ENCODE results near the gene SIPA1.

SIPA1 gene

DNA sequence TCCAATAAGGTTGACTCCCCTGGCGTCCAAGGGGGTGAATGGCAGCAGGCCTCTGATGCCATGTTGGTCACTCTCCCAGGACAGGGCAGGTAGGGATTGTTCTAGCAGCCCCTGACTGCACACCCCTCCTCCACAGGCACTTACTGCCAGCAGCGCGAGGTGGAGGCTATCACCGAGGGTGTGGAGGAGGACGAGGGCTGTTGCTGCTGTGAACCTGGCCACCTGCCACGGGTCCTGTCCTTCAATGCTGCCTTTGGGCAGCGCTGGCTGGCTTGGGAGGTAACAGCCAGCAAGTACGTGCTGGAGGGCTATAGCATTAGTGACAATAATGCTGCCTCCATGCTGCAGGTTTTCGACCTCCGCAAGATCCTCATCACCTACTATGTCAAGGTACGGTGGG, 7.7 kb upstream of the SIPA1 start:
- Histone ChIP-seq H3K79me1 (ENCODE audit: low read length) (no peaks in the 10 kb centered on the region), H3K4me3 (ENCODE audit: low read depth, low read length) (no peak overlapping the region), H3K14ac (ENCODE audit: low read length) (no peak overlapping the region), H2BK5ac (ENCODE audit: low read depth, low read length, poor library complexity) (no peak overlapping the region), H3K23ac (ENCODE audit: low read length) (no peak overlapping the region), H3K18ac (ENCODE audit: low read length) (no peak overlapping the region), H4K91ac (ENCODE audit: low read depth, low read length) (no peak overlapping the region), H3K4me2 (ENCODE audit: low read length) (no peak overlapping the region), H2BK12ac (ENCODE audit: low read length) (no peak overlapping the region), H3K27ac (ENCODE audit: low read depth, low read length) (no peak overlapping the region), H4K8ac (ENCODE audit: low read depth, low read length) (no peak overlapping the region), H2AK5ac (ENCODE audit: low read length) (no peak overlapping the region), H3K9me3 (ENCODE audit: insufficient read depth, low read depth, low read length) (peaks cover 3% of the 10 kb centered on the region), H3K27me3 (ENCODE audit: insufficient read depth, low read length) (no peaks in the 10 kb centered on the region), H2AFZ (ENCODE audit: insufficient read depth, low read length, poor library complexity) (no peak overlapping the region), H3K9ac (ENCODE audit: low read length) (no peak overlapping the region), H4K12ac (ENCODE audit: low read depth, low read length) (no peak overlapping the region), H2BK120ac (ENCODE audit: insufficient read depth, low read length, poor library complexity) (no peak overlapping the region), H3K4ac (ENCODE audit: low read depth, low read length) (no peak overlapping the region), H3K79me2 (ENCODE audit: control insufficient read depth, insufficient read depth, low read length, poor library complexity) (no peaks in the 10 kb centered on the region), H3K36me3 (ENCODE audit: control insufficient read depth in 1 of 2, insufficient read depth in 2 of 2, low read length in 2 of 2) (peaks cover 85 to 90% of the 10 kb centered on the region in 2 experiments), H3K4me1 (ENCODE audit: control insufficient read depth in 1 of 2, insufficient read depth in 2 of 2, low read length in 2 of 2) (no peaks in the 10 kb centered on the region)
- no peak for DNase-seq
- no CpG with 5 or more reads among the region's 11 CpGs for WGBS (ENCODE audit: extremely low coverage, insufficient coverage, insufficient read length)

GRCh38 chr11:65633390-65634108, 4.4 kb upstream of the SIPA1 start:
- Histone ChIP-seq H4K12ac (ENCODE audit: low read depth, low read length) (no peak overlapping the region), H3K4me1 (ENCODE audit: control insufficient read depth in 1 of 2, insufficient read depth in 2 of 2, low read length in 2 of 2) (peaks cover 6 to 11% of the 10 kb centered on the region in 2 experiments), H2BK5ac (ENCODE audit: low read depth, low read length, poor library complexity) (no peak overlapping the region), H3K36me3 (ENCODE audit: control insufficient read depth in 1 of 2, insufficient read depth in 2 of 2, low read length in 2 of 2) (peaks cover 74 to 79% of the 10 kb centered on the region in 2 experiments), H2BK120ac (ENCODE audit: insufficient read depth, low read length, poor library complexity) (no peak overlapping the region), H3K4ac (ENCODE audit: low read depth, low read length) (no peak overlapping the region), H3K4me2 (ENCODE audit: low read length) (no peak overlapping the region), H3K23ac (ENCODE audit: low read length) (no peak overlapping the region), H3K9ac (ENCODE audit: low read length) (no peak overlapping the region), H4K8ac (ENCODE audit: low read depth, low read length) (no peak overlapping the region), H3K14ac (ENCODE audit: low read length) (no peak overlapping the region), H4K91ac (ENCODE audit: low read depth, low read length) (no peak overlapping the region), H3K9me3 (ENCODE audit: insufficient read depth, low read depth, low read length) (peaks cover 3% of the 10 kb centered on the region), H2AK5ac (ENCODE audit: low read length) (no peak overlapping the region), H3K4me3 (ENCODE audit: low read depth, low read length) (peak overlapping the region; percentile 35), H2AFZ (ENCODE audit: insufficient read depth, low read length, poor library complexity) (no peak overlapping the region), H3K79me2 (ENCODE audit: control insufficient read depth, insufficient read depth, low read length, poor library complexity) (peaks cover 5% of the 10 kb centered on the region), H3K79me1 (ENCODE audit: low read length) (peaks cover 4% of the 10 kb centered on the region), H2BK12ac (ENCODE audit: low read length) (no peak overlapping the region), H3K18ac (ENCODE audit: low read length) (no peak overlapping the region), H3K27me3 (ENCODE audit: insufficient read depth, low read length) (no peaks in the 10 kb centered on the region), H3K27ac (ENCODE audit: low read depth, low read length) (no peak overlapping the region)
- no CpG with 5 or more reads among the region's 20 CpGs for WGBS (ENCODE audit: extremely low coverage, insufficient coverage, insufficient read length)
- DNase-seq: no peak

DNA sequence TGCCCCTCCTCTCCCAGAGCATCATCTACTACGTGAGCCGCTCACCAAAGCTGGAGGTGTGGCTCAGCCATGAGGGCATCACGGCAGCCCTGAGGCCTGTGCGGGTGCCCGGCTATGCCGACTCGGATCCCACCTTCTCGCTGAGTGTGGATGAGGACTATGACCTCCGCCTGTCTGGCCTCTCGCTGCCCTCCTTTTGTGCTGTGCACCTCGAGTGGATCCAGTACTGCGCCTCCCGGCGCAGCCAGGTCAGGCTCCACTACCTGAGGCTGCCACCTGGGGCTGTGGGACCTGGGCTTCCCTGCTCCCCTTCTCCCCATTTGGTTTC, 3.8 kb upstream of the SIPA1 start:
- no peak overlapping the region for H2BK120ac ChIP-seq (ENCODE audit: insufficient read depth, low read length, poor library complexity)
- peaks cover 9 to 15% of the 10 kb centered on the region in 2 experiments for H3K4me1 ChIP-seq (ENCODE audit: control insufficient read depth in 1 of 2, insufficient read depth in 2 of 2, low read length in 2 of 2)
- peaks cover 5% of the 10 kb centered on the region for H3K79me2 ChIP-seq (ENCODE audit: control insufficient read depth, insufficient read depth, low read length, poor library complexity)
- no peak overlapping the region for H3K4me3 ChIP-seq (ENCODE audit: low read depth, low read length)
- no peak overlapping the region for H2BK5ac ChIP-seq (ENCODE audit: low read depth, low read length, poor library complexity)
- H4K91ac ChIP-seq (ENCODE audit: low read depth, low read length): no peak overlapping the region
- no peak overlapping the region for H3K27ac ChIP-seq (ENCODE audit: low read depth, low read length)
- peaks cover 7% of the 10 kb centered on the region for H3K79me1 ChIP-seq (ENCODE audit: low read length)
- no peak overlapping the region for H2BK12ac ChIP-seq (ENCODE audit: low read length)
- H3K9me3 ChIP-seq (ENCODE audit: insufficient read depth, low read depth, low read length): peaks cover under 1% of the 10 kb centered on the region
- H3K36me3 ChIP-seq (ENCODE audit: control insufficient read depth in 1 of 2, insufficient read depth in 2 of 2, low read length in 2 of 2): peaks cover 69 to 73% of the 10 kb centered on the region in 2 experiments
- no peak overlapping the region for H3K14ac ChIP-seq (ENCODE audit: low read length)
- no peak overlapping the region for H3K23ac ChIP-seq (ENCODE audit: low read length)
- H2AK5ac ChIP-seq (ENCODE audit: low read length): no peak overlapping the region
- H3K4me2 ChIP-seq (ENCODE audit: low read length): no peak overlapping the region
- H4K12ac ChIP-seq (ENCODE audit: low read depth, low read length): no peak overlapping the region
- H3K27me3 ChIP-seq (ENCODE audit: insufficient read depth, low read length): no peaks in the 10 kb centered on the region
- H3K9ac ChIP-seq (ENCODE audit: low read length): no peak overlapping the region
- WGBS (ENCODE audit: extremely low coverage, insufficient coverage, insufficient read length): no CpG with 5 or more reads among the region's 14 CpGs
- H4K8ac ChIP-seq (ENCODE audit: low read depth, low read length): no peak overlapping the region
- no peak for DNase-seq
- H2AFZ ChIP-seq (ENCODE audit: insufficient read depth, low read length, poor library complexity): no peak overlapping the region
- H3K4ac ChIP-seq (ENCODE audit: low read depth, low read length): no peak overlapping the region
- no peak overlapping the region for H3K18ac ChIP-seq (ENCODE audit: low read length)

- peaks cover 5% of the 10 kb centered on the region for H3K79me2 ChIP-seq (ENCODE audit: control insufficient read depth, insufficient read depth, low read length, poor library complexity)
- H3K4me2 ChIP-seq (ENCODE audit: low read length): no peak overlapping the region
- no peak overlapping the region for H2BK5ac ChIP-seq (ENCODE audit: low read depth, low read length, poor library complexity)
- no peaks in the 10 kb centered on the region for H3K9me3 ChIP-seq (ENCODE audit: insufficient read depth, low read depth, low read length)
- no peak overlapping the region for H3K4ac ChIP-seq (ENCODE audit: low read depth, low read length)
- peaks cover 9 to 15% of the 10 kb centered on the region in 2 experiments for H3K4me1 ChIP-seq (ENCODE audit: control insufficient read depth in 1 of 2, insufficient read depth in 2 of 2, low read length in 2 of 2)
- no peak overlapping the region for H3K4me3 ChIP-seq (ENCODE audit: low read depth, low read length)
- WGBS (ENCODE audit: extremely low coverage, insufficient coverage, insufficient read length): no CpG with 5 or more reads among the region's 11 CpGs
- no peak for DNase-seq
- no peak overlapping the region for H3K14ac ChIP-seq (ENCODE audit: low read length)
- no peak overlapping the region for H4K8ac ChIP-seq (ENCODE audit: low read depth, low read length)
- H3K79me1 ChIP-seq (ENCODE audit: low read length): peaks cover 7% of the 10 kb centered on the region
- H3K9ac ChIP-seq (ENCODE audit: low read length): no peak overlapping the region
- H3K27ac ChIP-seq (ENCODE audit: low read depth, low read length): no peak overlapping the region
- peaks cover 65 to 70% of the 10 kb centered on the region in 2 experiments for H3K36me3 ChIP-seq (ENCODE audit: control insufficient read depth in 1 of 2, insufficient read depth in 2 of 2, low read length in 2 of 2)
- H2AFZ ChIP-seq (ENCODE audit: insufficient read depth, low read length, poor library complexity): no peak overlapping the region
- no peak overlapping the region for H3K23ac ChIP-seq (ENCODE audit: low read length)
- no peak overlapping the region for H3K18ac ChIP-seq (ENCODE audit: low read length)
- no peaks in the 10 kb centered on the region for H3K27me3 ChIP-seq (ENCODE audit: insufficient read depth, low read length)
- H2AK5ac ChIP-seq (ENCODE audit: low read length): no peak overlapping the region
- H4K91ac ChIP-seq (ENCODE audit: low read depth, low read length): no peak overlapping the region
- H2BK120ac ChIP-seq (ENCODE audit: insufficient read depth, low read length, poor library complexity): no peak overlapping the region
- H2BK12ac ChIP-seq (ENCODE audit: low read length): no peak overlapping the region
- H4K12ac ChIP-seq (ENCODE audit: low read depth, low read length): no peak overlapping the region
These were observed 3.5 kb upstream of the SIPA1 start for GRCh38 chr11:65634440-65634839.
